CD4-positive, alpha-beta T cell treated with Interleukin-2 at 100 ng/mL for 4 hours (primary cell): Measurements from ENCODE around the gene KLHL18.
"Not testable (repeated sequence)": the region's sequence is repeated elsewhere in the genome, so short reads cannot be mapped to it uniquely, and the experiment has no call there.

Experiments
- DNase-seq: peaks from one replicate; pipeline ENCODE4 v3.0.0-alpha.2; 2020; ENCODE audit warnings: low spot score

Gene KLHL18

DNA sequence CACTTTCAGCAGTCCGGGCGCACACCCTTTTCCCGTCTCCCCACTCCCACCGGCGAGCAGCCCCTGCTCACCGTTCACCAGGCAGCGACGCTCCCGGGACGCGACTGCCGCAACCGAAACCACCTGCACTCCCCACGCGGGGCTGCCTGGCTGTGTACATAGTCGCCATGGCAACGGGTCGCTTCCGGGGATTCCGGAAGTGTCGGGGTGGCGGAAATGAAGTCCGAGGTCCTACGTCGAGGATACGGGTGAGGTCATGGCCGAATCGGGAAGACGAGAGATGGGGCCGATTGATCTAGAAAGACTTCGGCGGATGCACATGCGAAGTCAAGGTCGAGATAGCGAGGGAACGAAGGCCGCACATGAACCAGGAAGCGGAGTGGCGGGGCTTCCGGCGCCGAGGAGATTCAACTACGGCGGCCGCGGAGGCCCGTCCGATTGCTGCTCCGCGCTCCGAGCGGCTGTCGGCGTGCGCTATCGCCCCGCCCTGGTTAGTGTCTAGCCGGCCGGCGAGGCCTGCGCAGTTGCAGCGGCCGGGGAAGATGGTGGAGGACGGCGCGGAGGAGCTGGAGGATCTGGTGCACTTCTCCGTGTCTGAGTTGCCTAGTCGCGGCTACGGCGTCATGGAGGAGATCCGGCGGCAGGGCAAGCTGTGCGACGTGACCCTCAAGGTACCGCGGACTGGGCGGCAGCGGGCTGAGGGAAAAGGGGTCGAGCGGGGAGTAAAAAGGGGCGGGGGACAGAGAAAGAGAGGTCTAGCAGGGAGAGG, at the start of gene KLHL18, which contains the start of gene KIF9:
Gene KLHL18, plus strand, starts transcription at position 521 of the 769 bp plus-strand sequence. Its CDS starts 22 bp downstream, at position 543.
Gene KIF9, minus strand, starts transcription at position 376 of the 769 bp plus-strand sequence. CDS start 5,425 bp downstream, outside the sequence.
- DNase-seq, result peak; percentile 97

- DNase-seq, result no peak
Observed at GRCh38 chr3:47238017-47238416, 44.7 kb upstream of the KLHL18 start.

- no peak for DNase-seq
Observed at GRCh38 chr3:47239929-47240328, 42.8 kb upstream of the KLHL18 start.

DNA sequence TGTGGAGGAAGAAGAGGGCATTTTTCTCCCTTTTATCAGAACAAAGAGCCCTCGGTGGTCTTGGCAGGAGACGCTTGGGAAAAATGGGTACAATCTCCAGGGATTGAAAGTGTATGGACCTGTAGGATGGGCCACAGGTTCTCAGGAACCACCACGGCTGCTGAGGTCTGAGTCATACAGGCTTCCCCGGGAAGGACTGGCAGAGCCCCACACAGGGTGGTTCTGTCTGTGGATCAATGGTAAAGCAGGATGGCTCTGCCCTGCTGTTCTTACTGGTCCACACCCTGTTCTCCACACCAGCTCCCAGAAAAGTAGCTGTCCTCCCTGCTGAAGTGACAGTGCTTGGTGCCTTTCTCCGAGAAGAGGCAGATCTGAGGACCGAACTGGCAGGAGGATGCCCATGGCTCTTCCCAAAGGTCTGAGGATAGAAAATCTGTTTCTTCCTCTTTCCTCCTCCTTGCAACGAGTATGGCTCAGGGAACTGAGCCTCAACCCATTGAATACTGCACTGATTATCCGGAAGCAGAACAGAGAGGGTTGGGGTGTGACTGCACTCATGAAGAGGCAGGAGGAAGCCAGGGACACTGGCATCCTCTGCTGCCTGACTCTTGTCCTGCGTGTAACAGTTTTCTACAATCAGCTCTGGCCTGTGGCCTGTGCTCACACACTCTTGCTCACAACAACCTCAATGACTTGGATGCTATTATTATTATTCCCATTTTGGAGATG, 39.2 kb upstream of the KLHL18 start:
- DNase-seq, result no peak

GRCh38 chr3:47244531-47245100, 38.1 kb upstream of the KLHL18 start:
- no peak for DNase-seq

GRCh38 chr3:47245271-47245670, 37.5 kb upstream of the KLHL18 start:
- no peak for DNase-seq

DNA sequence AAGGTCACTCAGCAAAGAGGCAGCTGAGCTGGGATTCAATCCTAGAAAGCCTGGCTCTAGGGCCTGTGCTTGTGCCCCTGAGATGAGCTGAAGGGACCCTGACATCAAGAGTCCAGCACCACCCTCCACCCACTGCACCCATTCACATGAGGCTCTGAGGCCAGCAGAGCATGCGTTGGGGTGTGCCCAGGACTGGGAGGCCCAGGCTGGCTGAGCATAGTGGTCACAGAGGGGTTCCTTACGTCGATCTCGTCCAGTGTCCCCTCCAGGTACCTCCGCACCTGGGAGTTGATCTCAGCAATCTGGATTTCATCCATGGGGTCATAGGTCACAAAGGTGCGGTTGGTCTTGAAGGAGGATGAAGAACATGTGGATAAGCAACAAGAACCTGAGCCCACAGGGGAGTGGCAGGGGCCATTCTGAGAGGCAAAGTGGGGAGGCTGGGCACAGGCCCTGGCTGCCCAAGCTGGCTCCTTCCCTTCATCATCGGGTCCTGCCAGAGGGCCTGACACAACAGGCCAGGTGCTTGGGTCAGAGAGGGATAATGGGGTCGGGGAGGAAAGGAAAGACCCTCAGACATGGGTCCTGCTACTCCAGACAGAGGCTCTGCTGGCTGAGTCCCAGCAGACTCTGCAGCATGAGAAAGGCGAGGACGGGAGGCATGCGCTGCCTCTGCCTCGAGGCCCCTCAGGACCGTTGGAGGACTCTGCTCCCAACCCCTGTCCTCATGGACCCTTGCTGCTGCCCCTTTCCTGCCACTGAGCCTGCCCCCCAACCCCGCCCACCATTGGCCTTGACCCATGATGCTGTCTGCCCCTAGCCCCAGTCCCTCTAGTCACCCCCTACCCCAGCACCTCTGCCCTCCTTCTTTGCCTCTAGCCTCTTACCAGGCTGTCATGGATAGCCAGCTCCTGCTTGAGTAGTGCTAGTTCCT, 35.3 kb upstream of the KLHL18 start:
- no peak for DNase-seq

DNA sequence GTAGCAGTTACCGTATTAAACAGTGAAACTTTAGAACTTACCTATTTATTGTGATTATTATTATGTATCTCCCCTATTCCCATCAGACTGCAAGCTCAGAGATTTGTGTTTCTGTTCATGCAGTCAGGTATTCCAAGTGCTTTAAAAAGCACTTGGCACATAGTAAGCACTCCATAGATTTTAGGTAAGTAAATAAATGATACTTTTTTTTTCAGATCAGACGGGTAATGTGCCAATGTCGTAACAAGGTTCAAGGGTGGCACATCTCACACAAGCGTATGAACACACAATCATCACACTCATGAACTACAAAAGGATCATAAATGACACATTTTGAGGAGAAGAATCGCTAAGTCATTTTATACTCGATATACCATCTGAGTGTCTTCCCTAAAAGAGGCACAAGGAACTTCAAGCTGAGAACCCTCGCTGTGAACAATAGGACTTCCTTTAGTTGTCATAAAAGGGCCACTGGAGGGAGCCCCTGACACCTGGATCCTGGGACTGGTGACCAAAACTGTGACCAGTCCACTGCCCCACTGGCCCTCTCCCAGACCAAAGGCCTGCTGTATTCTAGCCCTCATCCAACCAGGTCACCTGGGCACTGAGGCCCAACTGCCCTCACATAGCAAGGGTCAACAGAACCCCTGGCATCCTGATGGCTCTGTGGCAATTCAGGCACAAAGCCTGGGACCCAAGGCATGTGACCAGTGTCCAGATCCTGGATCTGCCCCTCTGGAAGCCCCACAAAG, 32.3 kb upstream of the KLHL18 start:
- no peak for DNase-seq

DNA sequence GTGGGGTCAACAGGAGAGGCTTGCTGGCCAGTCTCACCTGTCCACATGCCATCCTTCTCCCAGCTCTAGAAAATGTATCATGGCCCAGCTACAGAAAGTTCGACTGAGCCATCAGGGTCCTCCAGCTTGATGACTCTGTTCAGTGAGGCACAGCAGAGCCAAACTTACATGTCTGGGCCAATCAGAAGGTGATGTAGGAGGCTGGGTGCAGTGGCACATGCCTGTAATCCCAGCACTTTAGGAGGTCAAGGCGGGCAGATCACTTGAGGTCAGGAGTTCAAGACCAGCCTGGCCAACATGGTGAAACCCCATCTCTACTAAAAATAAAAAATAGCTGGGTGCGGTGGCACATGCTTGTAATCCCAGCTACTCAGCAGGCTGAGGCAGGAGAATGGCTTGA, 31.7 kb upstream of the KLHL18 start:
- not testable (repeated sequence) for DNase-seq

- DNase-seq, result no peak
Observed at GRCh38 chr3:47251689-47252088, 31.1 kb upstream of the KLHL18 start.

DNA sequence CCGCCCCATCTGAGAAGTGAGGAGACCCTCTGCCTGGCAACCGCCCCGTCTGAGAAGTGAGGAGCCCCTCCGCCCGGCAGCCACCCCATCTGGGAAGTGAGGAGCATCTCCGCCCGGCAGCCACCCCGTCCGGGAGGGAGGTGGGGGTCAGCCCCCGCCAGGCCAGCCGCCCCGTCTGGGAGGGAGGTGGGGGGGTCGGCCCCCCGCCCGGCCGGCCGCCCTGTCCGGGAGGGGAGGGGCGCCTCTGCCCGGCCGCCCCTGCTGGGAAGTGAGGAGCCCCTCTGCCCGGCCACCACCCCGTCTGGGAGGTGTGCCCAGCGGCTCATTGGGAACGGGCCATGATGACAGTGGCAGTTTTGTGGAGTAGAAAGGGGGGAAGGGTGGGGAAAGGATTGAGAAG, 26.4 kb upstream of the KLHL18 start:
- DNase-seq, result not testable (repeated sequence)

GRCh38 chr3:47259114-47259513, 23.6 kb upstream of the KLHL18 start:
- DNase-seq, result no peak

GRCh38 chr3:47260605-47261004, 22.1 kb upstream of the KLHL18 start:
- no peak for DNase-seq

GRCh38 chr3:47261301-47261700, 21.4 kb upstream of the KLHL18 start:
- DNase-seq, result no peak

GRCh38 chr3:47265008-47265407, 17.7 kb upstream of the KLHL18 start:
- DNase-seq, result no peak

GRCh38 chr3:47265725-47266428, 16.9 kb upstream of the KLHL18 start:
- DNase-seq, result no peak

DNA sequence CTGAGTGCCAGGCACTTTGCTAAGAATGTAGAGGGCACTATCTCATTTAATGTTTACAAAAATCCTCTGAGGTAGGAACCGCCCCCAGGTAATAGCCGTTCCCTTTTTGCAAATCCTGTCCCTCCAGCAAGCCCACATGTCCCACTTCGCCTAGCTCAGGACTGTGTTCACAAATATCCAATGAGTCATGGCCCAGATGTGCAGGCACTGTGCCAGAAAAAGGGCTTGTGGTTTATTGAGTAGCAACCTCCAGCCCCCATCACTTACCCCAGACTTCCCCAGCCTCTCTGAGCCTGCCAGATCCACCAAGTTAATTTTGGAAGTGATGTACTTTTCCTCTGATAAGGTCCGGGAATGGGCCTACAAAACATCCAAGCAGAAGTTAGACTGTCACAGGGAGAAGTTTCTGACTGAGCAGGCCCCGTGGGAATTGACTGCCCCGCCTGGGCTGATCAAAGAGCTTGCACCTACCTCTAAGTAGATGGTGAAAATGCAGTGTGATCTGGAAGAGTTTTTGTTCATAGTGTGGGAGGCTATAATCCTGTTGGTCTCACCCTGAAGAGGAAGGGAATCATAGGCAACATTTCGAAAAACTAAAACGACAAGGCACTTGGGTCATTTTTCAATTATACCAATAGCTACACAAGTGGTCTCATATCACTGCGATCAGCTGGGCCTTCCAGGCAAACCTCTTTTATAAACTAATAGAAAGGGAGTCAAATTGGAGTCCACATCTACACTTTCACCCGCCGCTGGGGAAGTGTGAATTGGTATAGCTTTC, 15.8 kb upstream of the KLHL18 start:
- peak; percentile 57 for DNase-seq

DNA sequence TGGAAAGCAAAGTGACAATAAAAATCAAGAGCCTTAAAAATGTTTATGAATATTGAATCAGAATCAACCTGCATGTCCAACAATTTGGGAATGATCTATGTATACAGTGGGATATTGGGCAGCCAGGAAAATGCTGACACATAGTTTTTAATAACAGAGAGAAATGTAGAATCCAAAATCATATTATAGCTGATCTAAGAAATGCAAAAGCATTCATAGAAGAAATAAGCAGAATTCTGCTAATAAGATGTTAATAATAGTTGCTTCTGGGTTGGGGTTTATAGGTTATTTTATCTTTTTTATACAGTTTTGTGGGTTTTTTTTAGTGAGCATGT, 15.3 kb upstream of the KLHL18 start:
- no peak for DNase-seq

DNA sequence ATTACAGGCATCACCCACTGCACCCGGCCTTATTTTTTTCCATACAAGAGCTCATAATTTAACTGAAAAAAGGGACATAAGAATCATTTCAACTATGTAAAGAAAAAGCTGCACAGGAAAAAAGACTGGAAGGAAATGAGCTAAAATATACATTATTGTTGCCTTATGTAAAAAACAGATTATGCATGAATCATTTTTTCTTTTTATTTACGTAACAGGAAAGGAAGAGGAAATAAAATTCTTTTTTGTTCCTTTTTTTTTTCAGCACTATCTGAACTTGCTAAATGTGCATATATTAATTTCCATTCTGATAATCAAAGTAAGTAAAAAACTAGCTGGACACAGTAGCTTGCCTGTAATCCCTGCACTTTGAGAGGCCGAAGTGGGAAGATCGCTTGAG, 12.2 kb upstream of the KLHL18 start:
- DNase-seq, result no peak

DNA sequence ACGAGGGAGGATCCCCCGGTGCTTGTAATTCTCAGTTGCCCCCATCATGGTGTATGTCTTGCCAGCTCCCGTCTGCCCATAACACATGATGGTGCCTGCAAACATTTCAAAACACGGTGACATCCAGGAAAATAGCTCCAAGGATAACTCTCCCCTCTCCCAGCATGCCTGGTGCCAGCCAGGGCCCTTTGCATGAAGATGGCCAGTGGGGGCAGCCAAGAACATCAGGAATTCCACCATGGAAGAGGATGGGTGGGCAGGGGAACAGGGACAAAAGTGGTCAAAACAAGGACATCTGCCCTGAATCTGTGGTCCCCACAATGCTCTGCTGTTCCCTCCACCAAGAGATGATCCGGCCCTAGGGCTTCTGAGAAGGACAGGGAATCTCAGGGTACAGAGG, 9.2 kb upstream of the KLHL18 start:
- no peak for DNase-seq
